C4-2B (cell line): Measurements from ENCODE around the gene FUS.

Experiments used
- CTCF ChIP-seq: fragments of 450-650 bp; conservative IDR thresholded peaks from 2 replicates; pipeline ENCODE4 v1.5.1; 2017; ENCODE audit warnings: mild to moderate bottlenecking
- ZFX ChIP-seq: fragments of 450-650 bp; IDR thresholded peaks from 2 replicates; pipeline ENCODE4 v1.6.1; 2017

- TF ChIP-seq CTCF (no peak), ZFX (no peak)
These were observed 33.4 kb downstream of the FUS start for GRCh38 chr16:31213342-31213741.
